ENCODE measurements around the gene EFR3B.

The EFR3B gene

GRCh38 chr2:25115249-25115883, 73.5 kb downstream of the EFR3B start:
- H4K20me1 ChIP-seq (ENCODE audit: control insufficient read depth, insufficient read depth, low read depth, low read length), result no peaks in the 10 kb centered on the region
- no peaks in the 10 kb centered on the region; the same call in 1 of the 2 replicates for H3K27me3 ChIP-seq (ENCODE audit: control insufficient read depth, low read length)
- no peaks in the 10 kb centered on the region for H3K36me3 ChIP-seq (ENCODE audit: control insufficient read depth, low read length)
- no peak for TF ChIP-seq EZH2phosphoT487 (IDR thresholded peaks at IDR 0.05; ENCODE audit: borderline replicate concordance, low read length)
- no peak for TF ChIP-seq CTCF (IDR thresholded peaks at IDR 0.05; ENCODE audit: low read depth, low read length, poor library complexity, severe bottlenecking)
- no peaks in the 10 kb centered on the region for H3K4me1 ChIP-seq (ENCODE audit: control insufficient read depth, low read length)
- no peaks in the 10 kb centered on the region for H3K79me2 ChIP-seq (ENCODE audit: control insufficient read depth, low read length)
- H3K9me3 ChIP-seq (ENCODE audit: control insufficient read depth, insufficient read depth, low read length), result no peaks in the 10 kb centered on the region
- H3K4me3 ChIP-seq (ENCODE audit: low read length), result no peak overlapping the region
- H3K9me2 ChIP-seq (replicated peaks; ENCODE audit: control insufficient read depth, low read length), result no peaks in the 10 kb centered on the region
- H3K27ac ChIP-seq (ENCODE audit: low read depth, low read length), result no peak overlapping the region
- no peak overlapping the region for H3K4me2 ChIP-seq (ENCODE audit: low read length)
- H3F3A ChIP-seq (ENCODE audit: control insufficient read depth, insufficient read depth), result no peaks in the 10 kb centered on the region

DNA sequence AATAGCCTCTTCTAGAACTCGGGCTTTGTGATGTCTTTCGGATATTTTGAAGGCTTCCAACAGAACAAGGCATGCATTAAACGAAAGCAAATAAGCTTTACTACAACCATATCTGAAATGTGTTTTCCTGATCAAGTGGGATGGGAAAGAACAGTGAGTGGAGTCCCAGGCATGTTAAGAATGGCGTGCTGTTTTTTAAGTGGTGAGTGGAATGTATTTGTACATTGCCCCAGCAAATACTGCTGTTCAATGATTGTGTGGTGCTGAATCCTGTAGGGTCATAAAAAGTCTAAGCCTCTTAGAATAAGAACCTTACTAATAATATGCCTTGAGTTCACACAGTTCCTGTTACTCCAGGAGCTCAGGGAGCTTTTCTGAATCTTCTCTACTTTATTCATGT, 74.0 kb downstream of the EFR3B start:
- no peaks in the 10 kb centered on the region; the same call in 1 of the 2 replicates for H3K27me3 ChIP-seq (ENCODE audit: control insufficient read depth, low read length)
- H3K4me2 ChIP-seq (ENCODE audit: low read length), result no peak overlapping the region
- no peaks in the 10 kb centered on the region for H3K9me2 ChIP-seq (replicated peaks; ENCODE audit: control insufficient read depth, low read length)
- no peaks in the 10 kb centered on the region for H4K20me1 ChIP-seq (ENCODE audit: control insufficient read depth, insufficient read depth, low read depth, low read length)
- no peak overlapping the region for H3K4me3 ChIP-seq (ENCODE audit: low read length)
- no peaks in the 10 kb centered on the region for H3K79me2 ChIP-seq (ENCODE audit: control insufficient read depth, low read length)
- no peak for TF ChIP-seq CTCF (IDR thresholded peaks at IDR 0.05; ENCODE audit: low read depth, low read length, poor library complexity, severe bottlenecking)
- no peak for TF ChIP-seq EZH2phosphoT487 (IDR thresholded peaks at IDR 0.05; ENCODE audit: borderline replicate concordance, low read length)
- no peak overlapping the region for H3K27ac ChIP-seq (ENCODE audit: low read depth, low read length)
- no peaks in the 10 kb centered on the region for H3K4me1 ChIP-seq (ENCODE audit: control insufficient read depth, low read length)
- no peaks in the 10 kb centered on the region for H3K36me3 ChIP-seq (ENCODE audit: control insufficient read depth, low read length)
- H3K9me3 ChIP-seq (ENCODE audit: control insufficient read depth, insufficient read depth, low read length), result no peaks in the 10 kb centered on the region
- H3F3A ChIP-seq (ENCODE audit: control insufficient read depth, insufficient read depth), result no peaks in the 10 kb centered on the region

- H3K27me3 ChIP-seq (ENCODE audit: control insufficient read depth, low read length), result no peaks in the 10 kb centered on the region
- no peaks in the 10 kb centered on the region for H3K9me2 ChIP-seq (replicated peaks; ENCODE audit: control insufficient read depth, low read length)
- H4K20me1 ChIP-seq (ENCODE audit: control insufficient read depth, insufficient read depth, low read depth, low read length), result no peaks in the 10 kb centered on the region
- H3K4me1 ChIP-seq (ENCODE audit: control insufficient read depth, low read length), result no peaks in the 10 kb centered on the region
- H3K4me2 ChIP-seq (ENCODE audit: low read length), result no peak overlapping the region
- H3K27ac ChIP-seq (ENCODE audit: low read depth, low read length), result no peak overlapping the region
- H3K4me3 ChIP-seq (ENCODE audit: low read length), result no peak overlapping the region
- H3K36me3 ChIP-seq (ENCODE audit: control insufficient read depth, low read length), result no peaks in the 10 kb centered on the region
- no peaks in the 10 kb centered on the region for H3K9me3 ChIP-seq (ENCODE audit: control insufficient read depth, insufficient read depth, low read length)
- no peak for TF ChIP-seq EZH2phosphoT487 (IDR thresholded peaks at IDR 0.05; ENCODE audit: borderline replicate concordance, low read length)
- no peak for TF ChIP-seq CTCF (IDR thresholded peaks at IDR 0.05; ENCODE audit: low read depth, low read length, poor library complexity, severe bottlenecking)
- H3F3A ChIP-seq (ENCODE audit: control insufficient read depth, insufficient read depth), result no peaks in the 10 kb centered on the region
- H3K79me2 ChIP-seq (ENCODE audit: control insufficient read depth, low read length), result no peaks in the 10 kb centered on the region
These were observed 75.1 kb downstream of the EFR3B start for GRCh38 chr2:25116956-25117355.
